Measurements from ENCODE around the gene ETV3. TPM values are rescaled to one million over a fixed set of nuclear protein-coding genes. Genes with fewer than 3 reads are reported as not detected.

The ETV3 gene
- total and polyA plus RNA-seq, 2 of the 13 experiments (the other 11 are each of a cell fraction or from before 2014, with no cell fraction given) = 4.2 to 5.8 TPM

DNA sequence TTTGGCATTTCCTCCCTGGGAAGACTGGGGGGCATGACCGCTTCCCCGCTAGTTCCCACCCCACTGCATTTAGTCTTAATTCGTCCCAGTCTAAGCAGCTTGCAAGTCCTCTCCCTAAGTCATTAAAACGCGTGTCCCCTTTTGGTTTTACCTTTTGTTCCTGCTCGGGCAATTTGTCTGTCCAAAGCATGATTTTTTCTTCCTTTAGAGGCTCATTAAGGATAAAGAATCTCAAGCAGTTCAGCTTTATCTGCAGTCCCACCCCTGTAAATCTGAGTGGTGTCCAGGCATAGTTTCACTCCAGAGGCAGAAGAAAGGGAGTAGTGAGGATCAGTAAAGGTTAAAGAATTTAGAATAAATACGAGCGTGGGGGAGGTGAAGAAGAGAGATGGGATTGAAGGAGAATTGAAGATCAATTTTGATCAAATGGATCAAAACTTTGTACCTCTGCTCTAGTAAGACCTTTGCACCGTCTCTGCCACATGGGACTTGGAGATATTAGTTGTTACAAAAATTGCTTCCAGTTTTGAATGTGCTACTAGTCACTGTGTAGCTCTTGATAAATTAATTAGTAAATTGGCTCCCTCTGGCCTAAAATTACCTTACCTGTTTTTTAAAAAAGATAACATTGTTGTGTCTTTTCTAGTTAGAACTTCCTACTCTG is 989 bp upstream of the ETV3 start:
- intact Hi-C loops (cut with micrococcal nuclease; ENCODE audit: unreplicated experiment) = loop anchor here (5.0 kb wide), 1 partner anchor 47 kb away; no protein-coding TSS in a partner anchor
- ATAC-seq (no peak; the same call in 2 of the 3 replicates), DNase-seq (ENCODE audit: low spot score) (no peak), FAIRE-seq (no peak)
- Histone ChIP-seq H2AFZ (ENCODE audit: low read length) (peak overlapping the region; percentile 23), H3K27me3 (ENCODE audit: control insufficient read depth in 1 of 2, insufficient read depth in 2 of 2, low read length in 2 of 2) (no peaks in the 10 kb centered on the region; a peak in 1 of 5 replicates), H3K79me2 (ENCODE audit: insufficient read depth, low read length) (peaks cover 21% of the 10 kb centered on the region), H3K27ac (ENCODE audit: extremely low read length, insufficient read depth, low read length) (peak overlapping the region; percentile 84), H3K9me3 (ENCODE audit: low read length) (no peaks in the 10 kb centered on the region), H3K4me3 (replicated peaks in 1 of 3; ENCODE audit: insufficient read depth in 1 of 3, low read depth in 2 of 3, low read length in 3 of 3) (peak overlapping the region; percentile 91 to 99 (median 97)), H4K20me1 (ENCODE audit: insufficient read depth, low read length) (peaks cover 9% of the 10 kb centered on the region; the same call in 1 of the 2 replicates), H3K4me2 (ENCODE audit: low read depth, low read length) (peak overlapping the region; percentile 89), H3K9ac (ENCODE audit: insufficient read depth, low read depth, low read length) (peak overlapping the region; percentile 89), H3K36me3 (replicated peaks in 1 of 2; ENCODE audit: control insufficient read depth in 1 of 2, insufficient read depth in 2 of 2, low read length in 2 of 2) (peaks cover 10 to 20% of the 10 kb centered on the region in 2 experiments), H3K4me1 (ENCODE audit: insufficient read depth, low read length) (peaks cover 33% of the 10 kb centered on the region)
- WGBS (ENCODE audit: low lambda C conversion rate) = 2% methylated on average over 9 of the region's 9 CpGs
- TF ChIP-seq TOPORS (CRISPR knock-in tag; IDR thresholded peaks at IDR 0.05) (0 out of 2 replicates have a peak, but pooled peaks have one; percentile 4), SPEN (CRISPR knock-in tag; IDR thresholded peaks at IDR 0.05; ENCODE audit: low read depth) (no peak), ZNF7 (CRISPR knock-in tag; IDR thresholded peaks at IDR 0.05) (peak; percentile 75), SNAI1 (CRISPR knock-in tag; IDR thresholded peaks at IDR 0.05; ENCODE audit: borderline replicate concordance) (0 out of 2 replicates have a peak, but pooled peaks have one; percentile 0), ZNF20 (CRISPR knock-in tag; IDR thresholded peaks at IDR 0.05) (0 out of 2 replicates have a peak, but pooled peaks have one; percentile 4), ZNF781 (CRISPR knock-in tag; IDR thresholded peaks at IDR 0.05; ENCODE audit: borderline replicate concordance, not compliant biosample characterization) (peak; percentile 7), HNF4A (CRISPR knock-in tag; IDR thresholded peaks at IDR 0.05) (0 out of 2 replicates have a peak, but pooled peaks have one; percentile 1), ZNF543 (CRISPR knock-in tag; IDR thresholded peaks at IDR 0.05) (no peak), ELF4 (CRISPR knock-in tag; IDR thresholded peaks at IDR 0.05; ENCODE audit: borderline replicate concordance) (no peak)
- TF ChIP-seq, protein P1, sequence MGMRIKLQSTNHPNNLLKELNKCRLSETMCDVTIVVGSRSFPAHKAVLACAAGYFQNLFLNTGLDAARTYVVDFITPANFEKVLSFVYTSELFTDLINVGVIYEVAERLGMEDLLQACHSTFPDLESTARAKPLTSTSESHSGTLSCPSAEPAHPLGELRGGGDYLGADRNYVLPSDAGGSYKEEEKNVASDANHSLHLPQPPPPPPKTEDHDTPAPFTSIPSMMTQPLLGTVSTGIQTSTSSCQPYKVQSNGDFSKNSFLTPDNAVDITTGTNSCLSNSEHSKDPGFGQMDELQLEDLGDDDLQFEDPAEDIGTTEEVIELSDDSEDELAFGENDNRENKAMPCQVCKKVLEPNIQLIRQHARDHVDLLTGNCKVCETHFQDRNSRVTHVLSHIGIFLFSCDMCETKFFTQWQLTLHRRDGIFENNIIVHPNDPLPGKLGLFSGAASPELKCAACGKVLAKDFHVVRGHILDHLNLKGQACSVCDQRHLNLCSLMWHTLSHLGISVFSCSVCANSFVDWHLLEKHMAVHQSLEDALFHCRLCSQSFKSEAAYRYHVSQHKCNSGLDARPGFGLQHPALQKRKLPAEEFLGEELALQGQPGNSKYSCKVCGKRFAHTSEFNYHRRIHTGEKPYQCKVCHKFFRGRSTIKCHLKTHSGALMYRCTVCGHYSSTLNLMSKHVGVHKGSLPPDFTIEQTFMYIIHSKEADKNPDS (CRISPR knock-in tag; IDR thresholded peaks at IDR 0.05) = 0 out of 2 replicates have a peak, but pooled peaks have one; percentile 34
- TF ChIP-seq, protein P2, sequence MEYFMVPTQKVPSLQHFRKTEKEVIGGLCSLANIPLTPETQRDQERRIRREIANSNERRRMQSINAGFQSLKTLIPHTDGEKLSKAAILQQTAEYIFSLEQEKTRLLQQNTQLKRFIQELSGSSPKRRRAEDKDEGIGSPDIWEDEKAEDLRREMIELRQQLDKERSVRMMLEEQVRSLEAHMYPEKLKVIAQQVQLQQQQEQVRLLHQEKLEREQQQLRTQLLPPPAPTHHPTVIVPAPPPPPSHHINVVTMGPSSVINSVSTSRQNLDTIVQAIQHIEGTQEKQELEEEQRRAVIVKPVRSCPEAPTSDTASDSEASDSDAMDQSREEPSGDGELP (IDR thresholded peaks at IDR 0.05; ENCODE audit: borderline replicate concordance, low read depth) = no peak
- TF ChIP-seq, protein P3, sequence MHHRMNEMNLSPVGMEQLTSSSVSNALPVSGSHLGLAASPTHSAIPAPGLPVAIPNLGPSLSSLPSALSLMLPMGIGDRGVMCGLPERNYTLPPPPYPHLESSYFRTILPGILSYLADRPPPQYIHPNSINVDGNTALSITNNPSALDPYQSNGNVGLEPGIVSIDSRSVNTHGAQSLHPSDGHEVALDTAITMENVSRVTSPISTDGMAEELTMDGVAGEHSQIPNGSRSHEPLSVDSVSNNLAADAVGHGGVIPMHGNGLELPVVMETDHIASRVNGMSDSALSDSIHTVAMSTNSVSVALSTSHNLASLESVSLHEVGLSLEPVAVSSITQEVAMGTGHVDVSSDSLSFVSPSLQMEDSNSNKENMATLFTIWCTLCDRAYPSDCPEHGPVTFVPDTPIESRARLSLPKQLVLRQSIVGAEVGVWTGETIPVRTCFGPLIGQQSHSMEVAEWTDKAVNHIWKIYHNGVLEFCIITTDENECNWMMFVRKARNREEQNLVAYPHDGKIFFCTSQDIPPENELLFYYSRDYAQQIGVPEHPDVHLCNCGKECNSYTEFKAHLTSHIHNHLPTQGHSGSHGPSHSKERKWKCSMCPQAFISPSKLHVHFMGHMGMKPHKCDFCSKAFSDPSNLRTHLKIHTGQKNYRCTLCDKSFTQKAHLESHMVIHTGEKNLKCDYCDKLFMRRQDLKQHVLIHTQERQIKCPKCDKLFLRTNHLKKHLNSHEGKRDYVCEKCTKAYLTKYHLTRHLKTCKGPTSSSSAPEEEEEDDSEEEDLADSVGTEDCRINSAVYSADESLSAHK (CRISPR knock-in tag; IDR thresholded peaks at IDR 0.05; ENCODE audit: borderline replicate concordance) = no peak
- CTCF ChIA-PET (ENCODE audit: low intra/inter-chr PET ratio, low total read pairs) = no interaction called here
- in situ Hi-C loops (cut with HindIII; ENCODE audit: extremely low pct_ligation_motif_present, low pct_unique_long_range_greater_than_20kb) = no loop called here
- no TSS peak for BruUV-seq (replicated peaks)
- POLR2A ChIA-PET = interaction anchor here (1.2 kb wide), 1 partner anchor 16 kb away, joined by 7 read pairs; no protein-coding TSS in a partner anchor
